Activated naive CD4-positive, alpha-beta T cell treated with anti-CD3 and anti-CD28 coated beads, Interleukin-2, amount 50 U/mL, for 24 hours (primary cell): Measurements from ENCODE around the gene TMEM256.

Experiments used
- H3K27ac Mint-ChIP-seq: one replicate; pipeline ENCODE4 v1.8.0; 2021; ENCODE audit warnings: mild to moderate bottlenecking, mixed read lengths
- H3K27me3 Mint-ChIP-seq: one replicate; pipeline ENCODE4 v1.8.0; 2021; ENCODE audit warnings: mixed read lengths
- H3K36me3 Mint-ChIP-seq: one replicate; pipeline ENCODE4 v1.8.0; 2021; ENCODE audit warnings: mixed read lengths
- H3K4me1 Mint-ChIP-seq: one replicate; pipeline ENCODE4 v1.8.0; 2021; ENCODE audit warnings: mixed read lengths
- H3K4me3 Mint-ChIP-seq: one replicate; pipeline ENCODE4 v1.8.0; 2021; ENCODE audit warnings: mild to moderate bottlenecking, mixed read lengths
- H3K9me3 Mint-ChIP-seq: one replicate; pipeline ENCODE4 v1.8.0; 2021; ENCODE audit warnings: mixed read lengths

TMEM256 gene

DNA sequence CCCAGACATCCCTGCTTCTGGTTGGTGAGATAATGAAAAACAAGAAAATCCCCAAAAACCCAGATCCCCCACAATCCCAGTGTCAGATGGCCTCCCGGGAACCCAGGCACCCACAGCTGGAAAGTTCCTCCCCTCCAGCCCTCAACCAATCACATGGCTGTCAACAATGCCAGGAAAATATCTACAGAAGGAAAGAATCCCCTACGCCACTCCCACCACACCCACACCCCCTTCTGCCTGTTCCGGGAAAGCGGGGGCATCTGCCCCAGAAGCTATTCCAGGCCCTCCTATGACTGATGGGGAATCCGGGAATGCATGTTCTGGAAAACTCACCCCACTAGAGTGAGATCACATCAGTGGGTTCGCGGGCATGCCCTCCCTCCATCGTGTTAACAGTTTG lies 47.1 kb downstream of the TMEM256 start:
- Mint-ChIP-seq H3K27ac (no peak overlapping the region), H3K36me3 (no peaks in the 10 kb centered on the region), H3K4me1 (peaks cover 19% of the 10 kb centered on the region), H3K27me3 (no peaks in the 10 kb centered on the region), H3K4me3 (no peak overlapping the region), H3K9me3 (no peaks in the 10 kb centered on the region)

DNA sequence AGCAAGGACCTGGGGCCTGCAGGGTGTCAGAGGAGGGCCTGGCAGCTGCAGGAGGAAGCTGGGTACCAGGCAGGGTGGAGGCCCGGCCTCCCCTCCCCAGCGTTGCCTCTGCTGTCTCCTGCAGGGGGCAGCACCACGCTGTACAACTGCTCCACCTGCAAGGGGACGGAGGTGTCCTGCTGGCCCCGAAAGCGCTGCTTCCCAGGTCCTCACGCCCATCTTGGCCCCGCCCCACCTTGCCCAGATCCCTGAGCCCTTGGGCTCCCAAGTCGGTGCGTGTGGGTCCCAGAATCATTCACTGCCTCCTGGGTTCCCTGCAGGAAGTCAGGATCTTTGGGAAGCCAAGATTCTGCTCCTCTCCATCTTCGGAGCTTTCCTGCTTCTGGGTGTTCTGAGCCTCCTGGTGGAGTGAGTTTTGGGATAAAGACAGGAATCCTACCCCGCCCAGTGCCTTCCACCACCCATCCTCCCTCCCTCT lies 47.8 kb downstream of the TMEM256 start:
- no peak overlapping the region for H3K27ac Mint-ChIP-seq
- no peaks in the 10 kb centered on the region for H3K9me3 Mint-ChIP-seq
- peaks cover 22% of the 10 kb centered on the region for H3K4me1 Mint-ChIP-seq
- H3K4me3 Mint-ChIP-seq: no peak overlapping the region
- no peaks in the 10 kb centered on the region for H3K27me3 Mint-ChIP-seq
- no peaks in the 10 kb centered on the region for H3K36me3 Mint-ChIP-seq

DNA sequence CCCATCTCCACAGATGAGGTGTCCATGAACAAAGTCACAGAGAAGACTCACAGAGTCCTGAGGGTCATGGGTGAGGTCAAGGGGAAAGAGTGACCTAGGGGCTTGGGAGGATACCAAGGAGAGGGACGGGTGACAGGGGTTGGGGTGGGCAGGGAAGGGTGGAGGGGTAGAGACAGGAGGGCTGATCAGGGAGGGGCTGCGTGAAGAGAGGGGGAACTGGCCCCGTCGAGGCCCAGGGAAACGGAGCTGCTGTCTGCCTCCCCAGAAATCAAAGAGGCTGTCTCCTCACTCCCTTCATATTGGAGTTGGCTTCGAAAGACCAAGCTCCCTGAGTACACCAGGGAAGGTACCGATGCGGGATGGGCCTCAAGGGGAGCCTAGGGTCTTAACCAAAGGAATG lies 48.3 kb downstream of the TMEM256 start:
- no peaks in the 10 kb centered on the region for H3K9me3 Mint-ChIP-seq
- no peak overlapping the region for H3K27ac Mint-ChIP-seq
- no peak overlapping the region for H3K4me3 Mint-ChIP-seq
- H3K36me3 Mint-ChIP-seq: no peaks in the 10 kb centered on the region
- H3K4me1 Mint-ChIP-seq: peaks cover 22% of the 10 kb centered on the region
- no peaks in the 10 kb centered on the region for H3K27me3 Mint-ChIP-seq

DNA sequence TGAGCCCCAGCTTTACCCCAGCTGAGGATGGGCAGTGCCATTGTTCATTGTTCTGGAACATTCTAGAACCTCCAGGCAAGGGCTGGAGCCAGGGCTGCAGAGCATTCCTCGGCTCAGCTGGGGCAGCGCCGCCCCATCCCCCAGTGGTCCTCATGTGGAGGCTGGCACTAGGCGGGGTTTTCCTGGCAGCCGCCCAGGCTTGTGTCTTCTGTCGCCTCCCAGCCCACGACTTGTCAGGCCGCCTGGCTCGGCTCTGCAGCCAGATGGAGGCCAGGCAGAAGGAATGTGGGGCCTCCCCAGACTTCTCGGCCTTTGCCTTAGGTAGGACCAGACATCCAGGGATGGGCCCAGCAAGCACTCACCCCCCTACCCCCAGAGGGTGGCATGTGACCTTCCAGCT lies 48.8 kb downstream of the TMEM256 start, which contains the start of gene TMEM95:
TMEM95 (plus strand) TSS at position 104 of the 400 bp plus-strand sequence; CDS start at position 153, 49 bp downstream.
- Mint-ChIP-seq H3K27me3 (no peaks in the 10 kb centered on the region), H3K4me3 (no peak within 1 kb of the TSS), H3K36me3 (no peaks in the 10 kb centered on the region), H3K27ac (peak within 1 kb of the TSS; percentile 82), H3K4me1 (peaks cover 22% of the 10 kb centered on the region), H3K9me3 (no peaks in the 10 kb centered on the region)

DNA sequence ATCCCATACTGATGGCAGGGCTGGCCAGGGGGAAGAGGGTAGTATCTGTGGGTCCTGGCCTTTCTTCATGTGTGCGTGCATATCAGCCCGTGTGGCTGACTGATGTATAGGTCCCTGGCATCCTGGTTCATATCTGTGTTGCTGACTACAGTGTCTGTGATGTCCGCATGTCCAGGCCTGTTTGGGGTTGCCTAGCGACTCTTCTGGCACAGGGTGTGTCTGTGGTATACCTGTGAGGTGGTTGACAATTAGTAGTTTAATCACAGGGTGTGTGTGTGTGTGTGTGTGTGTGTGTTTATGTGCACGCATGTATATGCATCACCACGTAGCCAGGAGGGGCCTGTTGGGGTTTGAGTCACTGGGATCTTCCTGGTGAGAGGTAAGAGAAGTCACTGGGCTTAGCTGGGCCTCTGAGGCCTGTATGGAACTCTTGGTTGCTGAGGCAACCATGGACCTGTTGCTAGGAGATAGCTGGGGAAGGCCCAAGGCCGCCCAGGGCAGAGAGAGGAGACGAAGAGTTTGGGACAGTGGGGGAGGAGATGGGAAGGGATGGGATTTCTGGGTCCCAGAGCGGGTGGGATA lies 49.5 kb downstream of the TMEM256 start:
- Mint-ChIP-seq H3K9me3 (no peaks in the 10 kb centered on the region), H3K4me1 (peaks cover 22% of the 10 kb centered on the region), H3K27ac (peak overlapping the region; percentile 82), H3K4me3 (no peak overlapping the region), H3K27me3 (no peaks in the 10 kb centered on the region), H3K36me3 (no peaks in the 10 kb centered on the region)
